Spleen (tissue), 11 donors: ENCODE results near the gene RRP36. TPM values are rescaled to one million over a fixed set of nuclear protein-coding genes. Genes with fewer than 3 reads are reported as not detected.

ENCODE experiments used
- DNase-seq: peaks from one replicate; pipeline ENCODE4 v3.0.0-alpha.2; 2020
- H3K27ac ChIP-seq, 8 donors: fragments of 200-600 bp; sonication (generic) in 7 of 8; 1 replicate in 4 of 8; 2 replicates in 4 of 8; pipeline versions ENCODE4 v1.5.0 to v1.8.0; 2016 to 2021; ENCODE audit warnings: inconsistent platforms in 4 of 8, mild to moderate bottlenecking in 4 of 8, moderate library complexity in 1 of 8
- H3K27me3 ChIP-seq, 7 donors: fragments of 200-600 bp; sonication (generic) in 6 of 7; replicated peaks in 1 of 7; 1 replicate in 4 of 7; 2 replicates in 3 of 7; pipeline versions ENCODE4 v1.5.0 to v1.8.0; 2016 to 2021; ENCODE audit warnings: inconsistent platforms in 3 of 7, mild to moderate bottlenecking in 1 of 7
- H3K36me3 ChIP-seq, 6 donors: fragments of 200-600 bp; sonication (generic) in 5 of 6; 1 replicate in 4 of 6; 2 replicates in 2 of 6; pipeline versions ENCODE4 v1.5.0 to v1.8.0; 2016 to 2021; ENCODE audit warnings: inconsistent platforms in 2 of 6
- H3K4me1 ChIP-seq, 6 donors: fragments of 200-600 bp; sonication (generic) in 5 of 6; 1 replicate in 3 of 6; 2 replicates in 3 of 6; pipeline versions ENCODE4 v1.5.0 to v1.8.0; 2016 to 2021; ENCODE audit warnings: inconsistent platforms in 3 of 6
- H3K4me3 ChIP-seq, 8 donors: fragments of 200-600 bp; sonication (generic) in 7 of 8; 1 replicate in 4 of 8; 2 replicates in 4 of 8; pipeline versions ENCODE4 v1.5.0 to v1.8.0; 2016 to 2021; ENCODE audit warnings: inconsistent platforms in 4 of 8, mild to moderate bottlenecking in 4 of 8, moderate library complexity in 2 of 8
- H3K9me3 ChIP-seq, 8 donors: fragments of 200-600 bp; sonication (generic) in 7 of 8; 1 replicate in 4 of 8; 2 replicates in 4 of 8; pipeline versions ENCODE4 v1.5.0 to v1.8.0; 2016 to 2021; ENCODE audit warnings: inconsistent platforms in 4 of 8
- CTCF ChIP-seq, 11 experiments: fragments of 200-600 bp in 7 of 11; fragments of 450-650 bp in 4 of 11; sonication (generic) in 4 of 11; IDR thresholded peaks in 8 of 11; conservative IDR thresholded peaks in 3 of 11; 1 replicate in 7 of 11; 2 replicates in 4 of 11; pipeline versions ENCODE4 v1.4.0 to v1.8.0; 2016 to 2021; ENCODE audit warnings: antibody characterized with exemption in 11 of 11, inconsistent platforms in 4 of 11, mild to moderate bottlenecking in 1 of 11
- POLR2A ChIP-seq, 3 donors: fragments of 450-650 bp; IDR thresholded peaks; one replicate each; pipeline ENCODE4 v1.5.1; 2017; ENCODE audit warnings: antibody characterized with exemption in 3 of 3, mild to moderate bottlenecking in 1 of 3
- POLR2AphosphoS5 ChIP-seq, 3 donors: sonication (generic); formaldehyde crosslinking; IDR thresholded peaks; one replicate each; pipeline ENCODE4 v1.5.1; 2017; ENCODE audit warnings: antibody characterized with exemption in 3 of 3
- WGBS, 5 donors: extraction: QIAGEN DNeasy Blood & Tissue Kit in 3 of 5; methylation state at CpG; one replicate each; pipeline versions ENCODE4 v1.1.5 to v1.1.7; 2013 to 2018; 5-methylcytosine and 5-hydroxymethylcytosine counted together
- intact Hi-C: fragments of 100-400 bp; cut with DNase I; formaldehyde crosslinking; loops from one replicate; pipeline ENCODE4 v1.15.0; 2023; ENCODE audit warnings: low total_unique reads
- polyA plus RNA-seq, 3 donors: library from polyadenylated mRNA; stranded (reverse); fragments of 200-250 nt; gene quantifications; one replicate each; pipeline ENCODE4 v1.2.1, GENCODE V29; 2013
- total RNA-seq, 7 donors: library from RNA; depleted of rRNA in 3 of 7; stranded (reverse); fragments of >200 nt in 3 of 7; fragmentation: NEBNext Ultra II Directional in 4 of 7; extraction: Animal tissue kit (Norgen Biotek cat#: 25700) in 4 of 7; gene quantifications; one replicate each; pipeline versions ENCODE4 v1.1.0 to v1.2.1, GENCODE V29; 2016 to 2021
- donor health status: healthy with polysubstance abuse.
- donor health status: DM: no; HTN: no; CAD: no; lungs with moderate emphysema.
- donor health status: DM: no; HTN: no; CAD: no.
- donor health status: Bipolar disorder and iron deficiency.
- donor health status: healthy.
- donor health status: DM: no; HTN: no; CAD: no.
- donor health status: DM: yes; HTN: yes; CAD: no.

The RRP36 gene
- total and polyA plus RNA-seq, 10 donors = 32.0 to 63.4 (median 39.6) TPM

DNA sequence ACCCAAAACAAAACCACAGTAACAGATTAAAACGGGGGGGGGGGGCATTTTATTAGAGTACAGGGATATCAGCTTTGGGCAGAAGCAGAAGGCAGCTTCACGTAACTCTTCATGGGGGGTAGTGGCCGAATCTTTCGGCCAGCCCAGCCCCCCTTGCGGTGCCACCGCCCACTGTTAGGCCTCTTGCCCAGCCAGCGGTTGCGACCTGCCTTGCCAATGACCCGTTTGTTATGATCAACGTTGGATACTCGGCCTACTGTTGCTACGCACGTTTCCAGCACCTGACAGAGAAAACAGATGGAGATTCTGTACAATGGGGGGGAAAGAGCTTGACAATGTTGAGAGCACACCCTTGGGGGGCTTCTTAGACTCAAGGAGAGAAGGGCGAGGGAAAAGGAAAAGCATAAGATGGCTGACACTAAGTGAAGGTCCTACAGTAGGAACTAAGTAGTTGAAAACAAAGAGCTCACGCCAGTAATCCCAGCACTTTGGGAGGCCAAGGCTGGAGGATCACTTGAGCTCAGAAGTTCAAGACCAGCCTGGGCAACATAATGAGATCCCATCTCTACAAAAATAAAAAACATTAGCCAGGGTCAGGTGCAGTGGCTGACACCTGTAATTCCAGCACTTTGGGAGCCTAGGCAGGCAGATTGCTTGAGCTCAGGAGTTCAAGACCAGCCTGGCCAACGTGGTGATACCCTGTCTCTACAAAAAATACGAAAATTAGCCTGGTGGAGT lies 33.0 kb downstream of the RRP36 start:
- H3K9me3 ChIP-seq = no peaks in the 10 kb centered on the region
- peaks cover 18 to 72% (median 40%) of the 10 kb centered on the region in 6 donors for H3K4me1 ChIP-seq
- H3K4me3 ChIP-seq = peak overlapping the region; percentile 61 to 86 (median 78)
- peaks cover 0 to 65% (median 36%) of the 10 kb centered on the region in 6 donors for H3K36me3 ChIP-seq
- WGBS, 5 donors = 67 to 80% (median 77%) methylated on average over 17 of the region's 17 CpGs
- no peak for TF ChIP-seq POLR2AphosphoS5 (IDR thresholded peaks at IDR 0.05)
- no peak for TF ChIP-seq CTCF (IDR thresholded peaks at IDR 0.05 in 8 of 11, conservative IDR thresholded peaks at IDR 0.05 in 3 of 11)
- no peak for TF ChIP-seq POLR2A (IDR thresholded peaks at IDR 0.05)
- H3K27ac ChIP-seq = peak overlapping the region; percentile 83 to 95 (median 92)
- no peak for DNase-seq
- no peaks in the 10 kb centered on the region for H3K27me3 ChIP-seq
- intact Hi-C loops = no loop called here

DNA sequence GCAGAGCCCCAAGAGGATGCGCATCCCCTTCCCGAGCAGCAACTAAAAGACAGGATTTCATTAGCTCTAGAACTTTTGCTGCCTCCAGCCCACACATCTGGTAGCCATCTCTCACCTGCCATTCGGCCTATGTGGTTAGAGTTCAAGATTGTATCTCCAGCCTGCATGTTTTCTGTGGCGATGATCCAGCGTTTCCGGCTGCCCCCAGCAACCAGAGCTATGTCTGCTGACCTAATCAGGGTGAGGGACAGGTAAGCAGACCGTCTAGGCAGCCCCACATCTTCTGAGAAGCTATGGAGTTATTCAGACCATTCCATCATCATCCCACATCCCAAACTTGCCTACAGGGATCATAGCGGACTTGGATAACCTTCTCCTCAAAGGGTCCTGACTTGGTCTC lies 34.5 kb downstream of the RRP36 start:
- Histone ChIP-seq H3K9me3 (no peaks in the 10 kb centered on the region), H3K27ac (no peak overlapping the region), H3K36me3 (peaks cover 0 to 51% (median 28%) of the 10 kb centered on the region in 6 donors), H3K4me3 (no peak overlapping the region), H3K4me1 (peaks cover 28 to 80% (median 51%) of the 10 kb centered on the region in 6 donors), H3K27me3 (no peaks in the 10 kb centered on the region)
- no peak for DNase-seq
- intact Hi-C loops = no loop called here
- TF ChIP-seq POLR2A (IDR thresholded peaks at IDR 0.05) = no peak
- TF ChIP-seq CTCF (IDR thresholded peaks at IDR 0.05 in 8 of 11, conservative IDR thresholded peaks at IDR 0.05 in 3 of 11) = no peak
- no peak for TF ChIP-seq POLR2AphosphoS5 (IDR thresholded peaks at IDR 0.05)
- WGBS, 5 donors = 84 to 90% (median 89%) methylated on average over 8 of the region's 8 CpGs

DNA sequence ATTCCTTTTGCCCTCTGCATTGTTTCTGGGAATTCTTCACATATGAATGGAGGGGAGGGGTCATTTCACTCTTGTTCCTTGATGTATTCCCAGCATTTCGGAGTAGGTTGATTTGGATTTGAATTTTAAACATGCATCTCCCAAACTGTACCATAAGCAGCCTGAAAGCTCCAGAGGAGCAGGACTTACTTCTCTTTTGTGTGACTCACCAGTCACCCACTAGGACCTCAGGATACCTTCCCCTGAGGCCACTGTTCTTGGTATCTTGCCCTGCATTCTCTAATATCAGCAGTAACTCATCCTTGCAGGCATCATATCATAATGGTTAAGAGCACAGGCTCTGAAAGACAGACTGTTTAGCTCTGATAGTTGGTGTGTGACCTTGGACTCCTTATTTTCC lies 37.1 kb downstream of the RRP36 start:
- Histone ChIP-seq H3K36me3 (peaks cover 0 to 54% (median 32%) of the 10 kb centered on the region in 6 donors), H3K27me3 (no peaks in the 10 kb centered on the region), H3K4me1 (peaks cover 23 to 66% (median 37%) of the 10 kb centered on the region in 6 donors), H3K27ac (peak overlapping the region in 6 of 8 donors; percentile 90 to 96 (median 93)), H3K4me3 (peak overlapping the region; percentile 76 to 99 (median 89)), H3K9me3 (no peaks in the 10 kb centered on the region)
- 70 to 91% (median 74%) methylated on average over 1 of the region's 1 CpG for WGBS, 5 donors
- DNase-seq = no peak
- intact Hi-C loops = no loop called here
- TF ChIP-seq POLR2A (IDR thresholded peaks at IDR 0.05) = no peak
- no peak for TF ChIP-seq POLR2AphosphoS5 (IDR thresholded peaks at IDR 0.05)
- TF ChIP-seq CTCF (IDR thresholded peaks at IDR 0.05 in 8 of 11, conservative IDR thresholded peaks at IDR 0.05 in 3 of 11) = no peak
